ENCODE data around the gene CD1C.
"Not testable (repeated sequence)": the region's sequence is repeated elsewhere in the genome, so short reads cannot be mapped to it uniquely, and the experiment has no call there.

CD1C gene

GRCh38 chr1:158329300-158329699, 39.6 kb downstream of the CD1C start:
- DNase-seq (ENCODE audit: low read depth in 2 of 2) = no peak

- DNase-seq (ENCODE audit: low read depth in 2 of 2) = no peak
Observed at GRCh38 chr1:158329733-158330132, 40.0 kb downstream of the CD1C start.

GRCh38 chr1:158330391-158331105, 40.8 kb downstream of the CD1C start:
- DNase-seq (ENCODE audit: low read depth in 2 of 2) = no peak

- no peak for DNase-seq (ENCODE audit: low read depth in 2 of 2)
Observed at GRCh38 chr1:158331106-158331425, 41.3 kb downstream of the CD1C start.

- no peak for DNase-seq (ENCODE audit: low read depth in 2 of 2)
Observed at GRCh38 chr1:158331481-158332150, 41.9 kb downstream of the CD1C start, which contains the start of gene CD1B. TSS of gene CD1B (minus strand) at chr1:158331531. CDS start at chr1:158331423, 108 bp downstream.

- no peak for DNase-seq (ENCODE audit: low read depth in 2 of 2)
Observed at GRCh38 chr1:158333405-158334155, 43.9 kb downstream of the CD1C start.

GRCh38 chr1:158334526-158335212, 44.9 kb downstream of the CD1C start:
- DNase-seq (ENCODE audit: low read depth in 2 of 2) = no peak

- no peak for DNase-seq (ENCODE audit: low read depth in 2 of 2)
Observed at GRCh38 chr1:158335213-158335532, 45.5 kb downstream of the CD1C start.

- not testable (repeated sequence) for DNase-seq (ENCODE audit: low read depth in 2 of 2)
Observed at GRCh38 chr1:158336413-158336812, 46.7 kb downstream of the CD1C start.
